Neural progenitor cell (in vitro differentiated cells): ENCODE measurements around the gene LKAAEAR1. TPM values are rescaled to one million over a fixed set of nuclear protein-coding genes. Genes with fewer than 3 reads are reported as not detected.
A peak's percentile ranks its signal among the peaks of the same experiment; 100 is the strongest.

Source experiments
- DNase-seq: peaks from one replicate; pipeline ENCODE4 v3.0.0-alpha.2; 2016; ENCODE audit warnings: low spot score
- H2AFZ ChIP-seq: fragments of 200-600 bp; sonication (generic); replicated peaks from 2 replicates; pipeline ENCODE4 v1.6.1; 2016; ENCODE audit warnings: antibody characterized with exemption
- H3F3A ChIP-seq: fragments of 200-600 bp; sonication (generic); 2 replicates; pipeline ENCODE4 v1.6.1; 2016; ENCODE audit warnings: antibody characterized with exemption, low read depth
- H3K27ac ChIP-seq: fragments of 200-600 bp; sonication (generic); 2 replicates; pipeline ENCODE4 v1.5.1; 2016; ENCODE audit warnings: mild to moderate bottlenecking
- H3K27me3 ChIP-seq: fragments of 200-600 bp; sonication (generic); 2 replicates; pipeline ENCODE4 v1.6.1; 2016; ENCODE audit warnings: mild to moderate bottlenecking, moderate library complexity
- H3K36me3 ChIP-seq: fragments of 200-600 bp; sonication (generic); 2 replicates; pipeline ENCODE4 v1.5.1; 2016
- H3K4me1 ChIP-seq: fragments of 200-600 bp; sonication (generic); 2 replicates; pipeline ENCODE4 v1.6.1; 2016; ENCODE audit warnings: mixed run types
- H3K4me2 ChIP-seq: fragments of 200-600 bp; sonication (generic); 2 replicates; pipeline ENCODE4 v1.6.1; 2016
- H3K4me3 ChIP-seq: fragments of 200-600 bp; sonication (generic); 2 replicates; pipeline ENCODE4 v1.5.1; 2016
- H3K79me2 ChIP-seq: fragments of 200-600 bp; sonication (generic); 2 replicates; pipeline ENCODE4 v1.6.1; 2016; ENCODE audit warnings: low read depth
- H3K9ac ChIP-seq: fragments of 200-600 bp; sonication (generic); 2 replicates; pipeline ENCODE4 v1.6.1; 2016
- H3K9me3 ChIP-seq: fragments of 200-600 bp; sonication (generic); 2 replicates; pipeline ENCODE4 v1.5.1; 2016; ENCODE audit warnings: low read depth
- H4K20me1 ChIP-seq: fragments of 200-600 bp; sonication (generic); 2 replicates; pipeline ENCODE4 v1.6.1; 2016; ENCODE audit warnings: low read depth
- H3K27ac Mint-ChIP-seq: 3 replicates; pipeline ENCODE4 v1.8.0; 2021; ENCODE audit warnings: mixed read lengths
- H3K27me3 Mint-ChIP-seq: 2 replicates; pipeline ENCODE4 v1.8.0; 2022; ENCODE audit warnings: low read depth, mild to moderate bottlenecking, inconsistent platforms, moderate library complexity, mixed read lengths; ENCODE audit not compliant: insufficient read depth
- H3K36me3 Mint-ChIP-seq: 3 replicates; pipeline ENCODE4 v1.8.0; 2021; ENCODE audit warnings: mixed read lengths
- H3K4me1 Mint-ChIP-seq: 3 replicates; pipeline ENCODE4 v1.8.0; 2021; ENCODE audit warnings: mixed read lengths
- H3K4me3 Mint-ChIP-seq: 3 replicates; pipeline ENCODE4 v1.8.0; 2021; ENCODE audit warnings: mild to moderate bottlenecking, moderate library complexity, mixed read lengths
- H3K9me3 Mint-ChIP-seq: 3 replicates; pipeline ENCODE4 v1.8.0; 2020; ENCODE audit warnings: mixed read lengths
- EZH2 ChIP-seq: fragments of 200-600 bp; sonication (generic); IDR thresholded peaks from 2 replicates; pipeline ENCODE4 v1.6.1; 2017; ENCODE audit warnings: antibody characterized with exemption, mild to moderate bottlenecking, moderate library complexity
- EZH2phosphoT487 ChIP-seq: fragments of 200-600 bp; sonication (generic); IDR thresholded peaks from 2 replicates; pipeline ENCODE4 v1.6.1; 2017; ENCODE audit warnings: antibody characterized with exemption
- total RNA-seq: library from RNA; depleted of rRNA; stranded (reverse); fragments of >200 nt; gene quantifications from 2 replicates; pipeline ENCODE4 v1.2.3, GENCODE V29; 2015; ENCODE audit warnings: low replicate concordance
- TF ChIP-seq, protein P1 (sequence below): fragments of 200-600 bp; sonication (generic); IDR thresholded peaks from 2 replicates; pipeline ENCODE4 v1.5.1; 2017; ENCODE audit warnings: antibody characterized with exemption, mild to moderate bottlenecking

LKAAEAR1 gene
- total RNA-seq, 1 donor from 2014 or later, result not detected

DNA sequence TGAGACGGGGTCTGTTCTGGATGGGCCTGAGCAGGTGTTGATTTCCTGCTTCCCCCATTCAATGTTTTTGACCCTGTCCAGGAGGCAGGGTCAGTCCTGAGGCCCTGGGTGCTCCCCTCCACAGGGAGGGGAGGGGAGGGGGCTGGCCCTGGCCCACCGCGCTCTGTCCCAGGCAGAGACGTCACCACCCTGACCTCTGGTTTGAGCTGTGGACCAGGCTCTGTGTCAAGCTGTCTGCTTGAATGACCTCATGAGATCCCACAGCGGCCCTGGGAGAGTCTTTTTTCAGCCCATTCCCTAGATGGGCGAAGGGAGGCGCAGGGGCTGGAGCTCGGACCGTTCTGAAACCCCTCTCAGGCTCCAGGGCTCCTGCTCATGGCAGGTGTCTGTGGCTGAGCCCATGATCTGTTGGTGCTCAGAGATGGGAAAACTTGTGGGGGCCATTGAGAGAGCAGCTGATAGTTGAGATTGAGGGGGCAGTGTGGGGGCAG, 8.9 kb upstream of the LKAAEAR1 start:
- Mint-ChIP-seq H3K9me3 (peaks cover 7% of the 10 kb centered on the region), H3K27ac (no peak overlapping the region), H3K4me1 (peaks cover 19% of the 10 kb centered on the region), H3K4me3 (no peak overlapping the region), H3K27me3 (peaks cover 31% of the 10 kb centered on the region), H3K36me3 (peaks cover 3% of the 10 kb centered on the region)
- Histone ChIP-seq H3K9me3 (no peaks in the 10 kb centered on the region), H4K20me1 (no peaks in the 10 kb centered on the region), H3K27ac (no peak overlapping the region), H3K9ac (no peak overlapping the region), H3K79me2 (no peaks in the 10 kb centered on the region), H2AFZ (no peak overlapping the region), H3K4me2 (no peak overlapping the region), H3K36me3 (no peaks in the 10 kb centered on the region), H3F3A (peaks cover 9% of the 10 kb centered on the region), H3K4me3 (no peak overlapping the region), H3K27me3 (peaks cover 42% of the 10 kb centered on the region), H3K4me1 (peaks cover 3% of the 10 kb centered on the region)
- TF ChIP-seq EZH2phosphoT487, result no peak
- TF ChIP-seq EZH2, result no peak
- TF ChIP-seq, protein P1, sequence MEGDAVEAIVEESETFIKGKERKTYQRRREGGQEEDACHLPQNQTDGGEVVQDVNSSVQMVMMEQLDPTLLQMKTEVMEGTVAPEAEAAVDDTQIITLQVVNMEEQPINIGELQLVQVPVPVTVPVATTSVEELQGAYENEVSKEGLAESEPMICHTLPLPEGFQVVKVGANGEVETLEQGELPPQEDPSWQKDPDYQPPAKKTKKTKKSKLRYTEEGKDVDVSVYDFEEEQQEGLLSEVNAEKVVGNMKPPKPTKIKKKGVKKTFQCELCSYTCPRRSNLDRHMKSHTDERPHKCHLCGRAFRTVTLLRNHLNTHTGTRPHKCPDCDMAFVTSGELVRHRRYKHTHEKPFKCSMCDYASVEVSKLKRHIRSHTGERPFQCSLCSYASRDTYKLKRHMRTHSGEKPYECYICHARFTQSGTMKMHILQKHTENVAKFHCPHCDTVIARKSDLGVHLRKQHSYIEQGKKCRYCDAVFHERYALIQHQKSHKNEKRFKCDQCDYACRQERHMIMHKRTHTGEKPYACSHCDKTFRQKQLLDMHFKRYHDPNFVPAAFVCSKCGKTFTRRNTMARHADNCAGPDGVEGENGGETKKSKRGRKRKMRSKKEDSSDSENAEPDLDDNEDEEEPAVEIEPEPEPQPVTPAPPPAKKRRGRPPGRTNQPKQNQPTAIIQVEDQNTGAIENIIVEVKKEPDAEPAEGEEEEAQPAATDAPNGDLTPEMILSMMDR, result no peak
- peak; percentile 54 for DNase-seq

DNA sequence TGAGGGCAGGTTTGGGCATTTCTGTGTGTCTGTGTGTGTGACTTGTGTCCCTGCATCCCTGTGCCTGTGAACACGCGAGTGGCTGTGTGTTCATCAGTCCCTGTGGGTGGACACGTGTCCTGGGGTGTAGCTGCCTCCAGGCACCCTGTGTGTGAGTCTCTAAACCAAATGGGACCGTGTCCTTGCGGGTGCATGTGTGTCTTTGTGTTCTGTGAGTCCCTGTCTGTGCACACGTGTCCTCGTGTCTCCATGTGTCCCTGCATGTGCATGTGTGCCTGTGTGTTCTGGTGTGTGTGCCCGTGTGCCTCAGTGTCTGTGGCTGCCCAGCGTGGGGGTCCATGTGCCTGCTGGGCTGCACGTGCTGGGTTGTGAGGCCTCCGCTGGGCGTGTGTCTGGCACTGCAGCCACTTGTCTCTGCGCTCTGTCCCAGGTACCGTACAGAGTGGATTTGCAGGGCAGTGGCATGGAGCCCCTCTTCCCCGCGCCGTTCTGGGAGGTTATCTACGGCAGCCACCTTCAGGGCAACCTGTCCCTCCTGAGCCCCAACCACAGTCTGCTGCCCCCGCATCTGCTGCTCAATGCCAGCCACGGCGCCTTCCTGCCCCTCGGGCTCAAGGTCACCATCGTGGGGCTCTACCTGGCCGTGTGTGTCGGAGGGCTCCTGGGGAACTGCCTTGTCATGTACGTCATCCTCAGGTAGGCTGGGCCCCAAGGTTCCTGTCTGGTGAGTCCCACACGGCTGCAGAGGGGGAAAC, 8.2 kb upstream of the LKAAEAR1 start:
- H3K4me3 Mint-ChIP-seq, result peak overlapping the region; percentile 73
- peak overlapping the region; percentile 90 for H3K27ac Mint-ChIP-seq
- H3F3A ChIP-seq, result peaks cover 9% of the 10 kb centered on the region
- peaks cover 19% of the 10 kb centered on the region for H3K4me1 Mint-ChIP-seq
- H3K4me3 ChIP-seq, result no peak overlapping the region
- no peak for TF ChIP-seq EZH2phosphoT487
- TF ChIP-seq EZH2, result no peak
- TF ChIP-seq, protein P1, result no peak
- peaks cover 3% of the 10 kb centered on the region for H3K36me3 Mint-ChIP-seq
- no peak overlapping the region for H3K4me2 ChIP-seq
- peaks cover 36% of the 10 kb centered on the region for H3K27me3 Mint-ChIP-seq
- H3K27ac ChIP-seq, result no peak overlapping the region
- no peaks in the 10 kb centered on the region for H3K79me2 ChIP-seq
- H3K27me3 ChIP-seq, result peaks cover 48% of the 10 kb centered on the region
- H3K36me3 ChIP-seq, result no peaks in the 10 kb centered on the region
- no peak overlapping the region for H2AFZ ChIP-seq
- no peaks in the 10 kb centered on the region for H3K9me3 ChIP-seq
- peaks cover 9% of the 10 kb centered on the region for H3K9me3 Mint-ChIP-seq
- DNase-seq, result no peak
- H4K20me1 ChIP-seq, result no peaks in the 10 kb centered on the region
- H3K9ac ChIP-seq, result no peak overlapping the region
- H3K4me1 ChIP-seq, result peaks cover 3% of the 10 kb centered on the region

DNA sequence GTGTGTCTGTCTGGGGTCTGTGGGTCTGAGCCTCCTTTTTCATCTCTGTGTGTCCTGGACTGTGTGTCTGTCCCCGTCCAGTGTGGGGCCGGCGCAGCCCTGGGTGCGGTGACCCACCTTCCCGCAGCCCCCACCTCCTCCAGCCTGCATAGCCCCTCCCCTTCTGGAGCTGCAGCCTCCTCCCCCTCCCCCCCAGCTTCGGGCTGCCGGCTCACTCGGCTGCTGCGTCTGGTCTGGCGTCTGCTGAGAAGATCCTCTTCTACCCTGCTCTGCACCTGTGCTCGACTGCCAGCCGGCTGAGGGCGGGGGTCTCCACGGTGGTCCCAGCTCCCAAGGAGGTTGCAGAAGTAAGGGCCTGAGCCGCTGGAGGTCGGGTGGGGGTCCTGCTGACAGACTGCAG, 7.6 kb upstream of the LKAAEAR1 start:
- Histone ChIP-seq H4K20me1 (no peaks in the 10 kb centered on the region), H3K4me3 (no peak overlapping the region), H3K4me2 (no peak overlapping the region), H3K36me3 (no peaks in the 10 kb centered on the region), H3K9ac (no peak overlapping the region), H3K27me3 (peaks cover 50% of the 10 kb centered on the region), H2AFZ (no peak overlapping the region), H3K79me2 (no peaks in the 10 kb centered on the region), H3K9me3 (no peaks in the 10 kb centered on the region), H3F3A (peaks cover 9% of the 10 kb centered on the region), H3K4me1 (peaks cover 3% of the 10 kb centered on the region), H3K27ac (no peak overlapping the region)
- peaks cover under 1% of the 10 kb centered on the region for H3K36me3 Mint-ChIP-seq
- peaks cover 34% of the 10 kb centered on the region for H3K27me3 Mint-ChIP-seq
- peak overlapping the region; percentile 66 for H3K4me3 Mint-ChIP-seq
- DNase-seq, result peak; percentile 59
- peaks cover 8% of the 10 kb centered on the region for H3K9me3 Mint-ChIP-seq
- peak overlapping the region; percentile 81 for H3K27ac Mint-ChIP-seq
- peaks cover 19% of the 10 kb centered on the region for H3K4me1 Mint-ChIP-seq
- no peak for TF ChIP-seq EZH2
- TF ChIP-seq EZH2phosphoT487, result no peak
- TF ChIP-seq, protein P1, result no peak
